NCI-H1105 treated with DMSO at 0.1 percent for 48 hours (cell line): Measurements from ENCODE around the gene ADRA2C.

Experiments
- DNase-seq: peaks from one replicate; lab custom pipeline; 2025; lab: John Stamatoyannopoulos, UW

The ADRA2C gene

DNA sequence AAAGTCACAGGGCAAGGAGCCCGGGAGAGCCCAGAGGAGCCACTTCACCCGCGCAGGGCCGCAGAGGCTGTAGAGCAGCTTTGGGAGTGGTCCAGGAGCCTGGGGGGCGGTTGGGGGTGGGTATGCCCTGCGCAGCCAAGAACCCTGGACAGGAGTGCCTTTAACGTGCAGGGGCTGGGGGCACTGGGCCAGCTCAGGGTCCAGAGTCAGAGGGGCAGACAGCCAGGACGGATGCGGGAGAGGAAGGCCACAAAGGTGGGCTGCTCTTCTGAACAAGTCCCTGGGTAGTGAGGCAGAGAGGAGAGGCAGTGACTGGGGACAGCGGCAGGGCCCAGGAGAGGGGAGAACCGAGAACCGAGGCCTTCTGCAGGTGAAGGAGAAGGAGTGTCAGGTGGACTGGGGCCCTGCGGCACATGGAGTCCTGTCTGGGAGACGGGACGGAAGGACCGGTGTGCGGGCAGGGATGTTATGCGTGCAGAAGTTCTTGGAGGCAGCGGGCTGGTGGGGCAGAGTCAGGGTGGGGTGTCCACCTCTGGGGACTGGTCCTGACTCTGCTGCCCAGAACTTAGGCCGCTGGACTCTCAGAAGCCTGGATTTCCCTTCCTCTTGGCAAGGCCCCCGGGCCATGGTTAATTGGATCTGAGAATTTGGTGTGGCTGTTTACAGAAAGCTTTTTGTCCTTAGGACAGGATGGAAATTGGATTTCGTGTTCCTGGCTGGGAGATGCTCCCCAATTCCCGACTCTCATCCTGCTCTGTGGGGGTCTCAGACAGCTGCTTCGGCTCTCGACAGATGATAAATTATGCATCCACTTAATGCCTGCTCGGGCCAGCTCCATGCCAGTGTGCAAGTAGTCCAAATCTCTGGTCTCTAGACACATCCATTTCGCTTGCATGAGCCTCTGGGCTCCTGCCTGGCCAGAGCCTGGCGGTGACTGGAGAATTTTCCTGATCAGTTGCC is 31.9 kb downstream of the ADRA2C start:
- no peak for DNase-seq

DNA sequence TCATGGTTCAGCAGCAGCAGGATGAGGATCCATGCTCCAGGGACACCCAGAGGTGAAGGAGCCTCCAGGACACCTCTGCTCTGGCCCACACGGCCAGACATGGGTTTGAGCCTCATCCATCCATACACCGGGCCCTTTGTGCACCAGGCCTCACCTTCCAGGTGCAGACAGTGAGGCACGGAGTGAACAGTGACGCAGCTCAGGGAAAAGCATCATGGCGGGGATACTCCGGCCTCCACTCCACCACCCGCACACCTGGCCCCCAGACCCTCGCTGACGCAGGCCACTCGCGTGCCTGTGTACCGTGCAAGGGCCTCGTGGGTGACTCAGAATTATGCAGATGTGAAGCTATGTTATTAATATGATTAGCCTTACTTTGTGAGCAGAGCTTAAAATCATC is 33.3 kb downstream of the ADRA2C start:
- no peak for DNase-seq

DNA sequence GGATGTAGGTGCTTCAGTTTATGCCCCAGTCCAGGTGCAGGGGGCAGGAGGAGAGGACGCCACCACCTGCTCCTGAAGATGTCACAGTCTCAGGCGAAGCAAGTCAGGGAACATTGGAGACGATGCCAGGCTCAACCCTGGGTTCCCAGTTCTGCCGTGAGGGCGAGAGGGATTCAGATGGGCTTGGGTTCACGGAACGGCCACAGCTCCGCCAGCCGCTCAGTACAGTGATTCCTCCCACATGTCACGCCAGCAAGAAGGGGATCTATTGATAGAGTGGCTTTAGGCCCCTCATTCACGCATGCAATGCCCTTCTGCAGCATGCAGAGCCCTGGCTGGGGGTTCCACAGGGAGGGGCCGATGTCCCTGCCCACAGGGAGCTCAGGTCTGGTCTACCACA is 34.2 kb downstream of the ADRA2C start:
- DNase-seq, result no peak

- no peak for DNase-seq
Measured at GRCh38 chr4:3801521-3801920, 35.3 kb downstream of the ADRA2C start.

DNA sequence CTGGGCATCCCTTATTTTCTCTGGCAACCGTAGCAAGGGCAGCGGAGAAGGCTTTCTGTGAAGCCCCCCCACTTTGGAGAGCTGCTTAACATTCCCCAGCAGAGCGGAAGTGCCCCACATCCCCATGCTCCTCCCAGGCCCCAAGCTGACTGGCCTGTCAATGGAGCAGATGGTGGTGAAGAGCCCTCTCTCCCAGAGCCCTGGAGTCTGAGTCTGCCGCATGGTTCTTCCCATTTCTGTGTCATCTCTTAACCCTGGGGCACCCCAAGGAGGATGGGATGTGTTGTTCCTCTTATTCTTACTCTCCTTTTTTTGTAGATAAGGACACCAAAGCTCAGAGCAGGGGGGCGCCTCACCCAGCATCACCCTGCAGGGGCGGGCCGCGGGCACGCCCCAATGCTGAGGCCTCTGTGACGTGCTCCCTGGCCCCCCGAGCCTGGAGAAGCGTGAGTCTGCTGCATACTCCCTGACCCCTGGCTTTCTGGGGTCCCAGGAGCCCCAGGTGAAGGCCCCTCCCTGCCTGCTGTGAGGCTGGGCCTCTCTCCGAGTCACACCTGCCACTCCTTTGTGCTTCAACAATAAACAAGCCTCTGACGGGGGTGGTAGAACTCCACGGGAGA is 35.9 kb downstream of the ADRA2C start:
- DNase-seq, result no peak

DNA sequence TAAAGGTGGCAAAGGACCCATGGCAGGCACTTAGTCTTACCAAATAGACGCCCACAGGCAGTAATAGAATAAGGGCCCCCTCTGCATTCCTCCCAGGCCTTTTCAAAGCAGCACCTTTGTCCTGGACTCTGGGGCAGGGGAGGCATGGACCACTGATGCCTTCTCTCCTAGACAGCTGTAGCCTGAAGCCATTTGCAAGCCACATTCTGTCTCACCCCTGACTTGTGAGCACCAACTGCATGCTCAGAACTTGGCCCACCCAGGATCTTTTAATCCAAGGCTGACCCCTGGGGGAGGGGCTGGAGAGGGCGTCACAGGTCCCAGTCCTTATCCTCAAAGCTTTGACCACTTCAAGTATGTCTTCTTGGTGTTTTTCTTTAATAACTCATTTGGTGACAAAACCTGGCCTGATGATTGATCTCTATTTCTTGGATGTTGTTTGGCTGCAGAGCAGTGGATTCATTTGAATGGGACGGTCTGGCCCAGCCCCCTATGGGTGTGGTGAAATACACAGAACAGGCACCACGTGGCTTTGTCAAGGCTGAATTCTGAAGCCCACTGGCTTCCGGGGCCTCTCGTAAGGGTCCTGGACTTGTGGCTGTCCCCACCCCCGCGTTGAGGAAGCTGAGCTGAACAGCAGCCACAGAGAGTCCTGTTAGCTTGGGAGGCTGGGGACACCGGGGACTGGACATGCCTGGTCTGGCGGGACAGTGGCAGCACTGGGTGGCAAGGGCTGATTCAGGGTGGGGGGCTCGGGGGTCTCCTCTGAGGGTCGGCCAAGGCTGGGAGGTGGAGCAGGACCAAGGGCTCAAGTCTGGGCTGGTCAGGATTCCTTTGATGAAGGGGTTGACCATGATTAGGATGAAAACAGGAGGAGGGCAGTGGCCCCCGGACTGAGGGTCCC is 36.6 kb downstream of the ADRA2C start:
- no peak for DNase-seq

- no peak for DNase-seq
Measured at GRCh38 chr4:3803475-3803847, 37.3 kb downstream of the ADRA2C start.

DNA sequence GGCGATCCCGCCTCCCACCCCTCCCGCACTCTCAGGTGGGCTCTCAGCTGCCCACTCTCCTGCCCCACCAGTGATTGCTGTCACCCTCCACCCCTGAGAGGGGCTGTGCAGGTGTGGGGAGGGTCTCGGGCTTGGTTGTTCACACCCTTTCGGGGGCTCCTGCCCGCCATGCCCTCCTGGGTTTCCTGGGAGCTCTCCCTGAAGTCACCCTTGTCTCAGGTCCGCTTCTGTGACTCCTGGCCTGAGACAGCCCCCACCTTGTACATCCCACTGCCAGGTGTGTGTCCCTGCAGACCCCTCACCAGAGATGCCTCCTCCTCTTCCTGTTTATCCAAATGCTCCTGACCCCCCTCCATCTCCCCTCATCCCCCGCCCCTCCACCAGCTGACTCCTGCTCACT is 37.8 kb downstream of the ADRA2C start:
- DNase-seq, result no peak

GRCh38 chr4:3805026-3805425 is 38.8 kb downstream of the ADRA2C start:
- DNase-seq, result no peak

DNA sequence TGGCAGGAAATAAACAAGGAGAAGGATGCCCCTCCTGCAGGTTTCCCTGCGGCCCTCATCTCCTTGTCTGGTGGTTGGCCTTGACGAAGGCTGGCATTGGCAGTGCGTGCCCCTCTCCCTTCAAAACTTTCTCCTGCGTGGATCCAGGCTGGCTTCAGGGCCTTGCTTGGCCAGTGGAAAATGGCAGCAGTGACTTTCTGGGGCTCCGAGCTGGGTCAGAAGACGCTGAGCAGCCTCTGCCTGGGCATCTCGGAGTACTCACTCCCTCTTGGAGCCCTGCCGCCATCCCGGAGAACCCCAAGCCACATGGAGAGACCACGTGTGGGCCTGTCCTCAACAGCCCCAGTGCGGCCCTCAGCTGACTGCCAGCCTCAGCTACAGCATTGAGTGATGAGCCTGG is 39.5 kb downstream of the ADRA2C start:
- DNase-seq, result no peak

- no peak for DNase-seq
Measured at GRCh38 chr4:3807311-3807710, 41.1 kb downstream of the ADRA2C start.

DNA sequence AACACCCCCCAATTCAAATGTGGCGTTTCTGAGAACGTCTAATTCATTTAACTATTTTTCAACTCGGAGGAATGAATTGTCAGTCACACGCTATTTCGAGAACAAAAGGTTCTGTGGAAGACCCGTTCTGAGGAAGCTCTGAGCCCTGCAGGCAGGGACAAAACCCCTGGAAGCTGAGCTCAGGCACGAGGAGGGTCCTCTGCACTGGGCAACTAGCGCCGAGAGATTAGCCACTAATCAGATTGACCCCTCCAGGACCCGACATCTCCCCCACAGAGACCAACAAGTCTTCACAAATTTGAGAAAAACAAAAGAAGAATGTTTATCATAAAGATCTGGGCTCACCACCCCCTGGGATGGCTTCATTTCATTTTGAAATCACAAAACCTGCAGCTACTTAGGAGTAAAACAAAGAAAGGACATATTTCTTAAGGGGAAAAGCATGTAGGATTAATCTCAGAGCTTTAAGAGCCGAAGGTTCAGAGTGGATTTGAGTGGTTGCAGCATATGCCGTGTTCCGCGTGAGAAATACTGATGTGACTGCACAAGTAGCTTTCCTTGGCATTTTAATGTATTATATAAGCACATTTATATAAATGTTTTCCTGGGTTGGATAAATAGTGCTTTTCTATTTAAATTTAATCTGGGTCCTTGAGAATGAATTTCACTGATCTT is 41.8 kb downstream of the ADRA2C start:
- DNase-seq, result no peak

DNA sequence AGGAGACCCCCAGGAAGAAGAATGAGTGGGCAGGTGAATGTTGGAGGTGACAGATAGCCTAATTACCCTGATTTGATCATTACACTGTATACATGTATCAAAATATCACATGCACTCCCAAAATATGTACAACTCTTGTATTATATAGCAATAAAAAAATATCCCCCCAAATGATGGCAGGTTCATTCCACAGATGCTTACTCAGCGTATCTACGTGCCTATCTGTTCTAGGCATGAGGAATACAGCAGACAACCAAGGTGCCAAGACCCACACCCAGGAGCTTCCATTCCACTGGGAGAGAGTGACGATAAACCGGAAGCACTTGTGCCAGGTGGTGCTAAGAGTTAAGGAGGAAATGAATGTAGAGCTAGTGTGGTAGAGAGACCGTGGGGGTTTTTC is 42.4 kb downstream of the ADRA2C start:
- no peak for DNase-seq

DNA sequence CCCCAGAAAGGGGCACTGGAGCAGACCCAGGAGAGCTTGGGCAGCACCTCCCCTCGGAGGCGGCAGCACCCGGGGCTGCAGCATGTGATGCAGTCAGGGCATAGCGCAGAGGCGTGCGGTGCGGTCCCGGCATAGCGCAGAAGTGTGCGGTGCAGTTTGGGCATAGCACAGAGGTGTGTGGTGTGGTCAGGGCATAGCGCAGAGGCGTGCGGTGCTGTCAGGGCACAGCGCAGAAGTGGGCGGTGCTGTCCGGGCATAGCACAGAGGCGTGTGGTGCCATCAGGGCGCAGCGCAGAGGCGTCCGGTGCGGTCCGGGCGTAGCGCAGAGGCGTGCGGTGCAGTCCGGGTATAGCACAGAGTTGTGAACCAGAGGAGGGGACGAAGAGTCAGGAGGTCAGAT is 42.8 kb downstream of the ADRA2C start:
- no peak for DNase-seq

- no peak for DNase-seq
Measured at GRCh38 chr4:3809451-3810110, 43.4 kb downstream of the ADRA2C start.

DNA sequence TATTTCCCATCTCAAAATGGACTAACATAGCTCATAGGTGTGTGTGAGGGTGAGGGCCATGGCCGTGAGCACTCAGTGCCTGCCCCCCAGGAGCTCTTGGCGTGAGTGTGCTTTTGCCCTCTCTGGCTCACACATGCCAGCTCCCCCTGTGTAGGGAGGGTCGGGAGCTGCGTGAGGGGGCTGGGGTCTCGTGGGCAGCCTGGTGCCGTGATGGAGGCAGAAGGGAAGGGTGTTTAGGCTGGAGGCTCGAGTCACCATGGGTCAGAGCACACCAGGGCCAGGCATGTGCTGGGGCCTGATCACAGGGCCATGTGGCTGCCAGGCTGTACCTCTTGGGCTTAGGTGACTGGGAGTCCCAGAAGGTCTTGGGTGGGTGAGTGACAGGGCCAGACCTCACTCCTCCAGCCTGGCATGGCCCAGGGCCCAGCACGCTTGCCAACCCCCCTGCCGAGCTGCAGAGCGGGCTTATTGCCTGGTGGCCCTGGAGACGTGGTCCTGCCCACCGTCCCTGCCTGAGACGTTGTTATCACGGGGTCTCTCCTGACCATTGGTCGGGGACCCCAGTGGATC is 44.0 kb downstream of the ADRA2C start:
- DNase-seq, result no peak

DNA sequence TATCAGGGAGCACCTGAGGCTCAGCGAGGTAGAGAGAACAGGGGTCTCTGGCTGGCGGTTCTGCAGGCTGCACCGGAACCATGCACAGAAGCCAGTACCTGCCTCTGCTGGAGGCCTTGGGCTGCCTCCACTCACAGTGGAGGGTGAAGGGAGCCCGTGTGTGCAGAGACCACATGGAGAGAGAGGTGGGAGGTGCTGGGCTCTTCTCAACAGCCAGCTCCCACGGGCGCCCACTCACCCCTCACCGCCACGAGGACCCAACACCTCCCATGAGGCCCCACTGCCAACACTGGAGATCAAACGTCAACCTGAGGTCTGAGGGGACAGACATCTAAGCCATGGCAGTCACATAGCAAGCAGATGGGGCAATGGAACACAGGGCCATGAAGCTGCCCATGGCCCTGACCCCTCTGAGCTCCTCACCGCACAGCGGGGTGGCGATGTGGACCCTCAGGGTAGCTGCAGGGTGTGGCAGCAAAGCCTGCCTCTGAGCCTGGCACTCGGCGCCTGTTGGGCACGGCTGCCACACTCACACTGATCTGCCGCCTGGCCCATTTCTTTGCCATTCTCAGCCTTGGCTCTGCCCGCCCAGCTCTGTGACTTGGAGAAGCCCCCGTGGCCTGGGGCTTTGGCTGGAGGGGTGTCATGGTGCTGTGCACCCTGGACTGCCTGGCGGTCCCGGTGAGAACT is 44.8 kb downstream of the ADRA2C start:
- DNase-seq, result no peak

GRCh38 chr4:3811621-3812020 is 45.4 kb downstream of the ADRA2C start:
- DNase-seq, result no peak

GRCh38 chr4:3812211-3812934 is 46.2 kb downstream of the ADRA2C start:
- no peak for DNase-seq
